HepG2 (cell line): ENCODE measurements around the gene SYCE3. TPM values are rescaled to one million over a fixed set of nuclear protein-coding genes. Genes with fewer than 3 reads are reported as not detected.

ENCODE experiments used
- DPF2 ChIP-seq: sonication (generic); formaldehyde crosslinking; IDR thresholded peaks from 2 replicates; pipeline ENCODE4 v1.4.0; 2020; ENCODE audit warnings: mild to moderate bottlenecking, low read depth, missing genetic modification reagents, borderline replicate concordance
- HDAC2 ChIP-seq: sonication (generic); formaldehyde crosslinking; IDR thresholded peaks from 2 replicates; pipeline ENCODE4 v1.4.0; 2020; ENCODE audit warnings: missing genetic modification reagents
- HNF4A ChIP-seq: sonication (generic); formaldehyde crosslinking; IDR thresholded peaks from 2 replicates; pipeline ENCODE4 v1.4.0; 2020; ENCODE audit warnings: missing genetic modification reagents
- HNRNPH1 ChIP-seq: fragments of 200-400 bp; formaldehyde crosslinking; optimal IDR thresholded peaks from 2 replicates; pipeline ENCODE3; 2017; ENCODE audit warnings: mild to moderate bottlenecking, low read depth, low read length
- ISL2 ChIP-seq: sonication (generic); formaldehyde crosslinking; IDR thresholded peaks from 2 replicates; pipeline ENCODE4 v1.5.0; 2020; ENCODE audit warnings: missing genetic modification reagents
- LCORL ChIP-seq, 2 experiments: fragments of 450-650 bp in 1 of 2; sonication (generic) in 1 of 2; formaldehyde crosslinking in 1 of 2; IDR thresholded peaks; 2 replicates each; pipeline versions ENCODE4 v1.5.0 to v1.6.1; 2017 to 2020; ENCODE audit warnings: antibody characterized with exemption in 1 of 2, missing genetic modification reagents in 1 of 2
- MAZ ChIP-seq, 2 experiments: sonication (generic) in 1 of 2; formaldehyde crosslinking in 1 of 2; IDR thresholded peaks; 2 replicates each; pipeline versions ENCODE4 v1.5.0 to v1.6.1; 2012 to 2020; ENCODE audit warnings: low read depth in 2 of 2, mild to moderate bottlenecking in 2 of 2, borderline replicate concordance in 1 of 2, improper control_type of control experiment in 1 of 2, low read length in 1 of 2, missing genetic modification reagents in 1 of 2, moderate library complexity in 1 of 2
- MXI1 ChIP-seq: IDR thresholded peaks from 3 replicates; pipeline ENCODE4 v1.6.1; 2012; ENCODE audit warnings: low read depth, low read length, inconsistent platforms, borderline replicate concordance
- MYC ChIP-seq: sonication (generic); formaldehyde crosslinking; IDR thresholded peaks from 2 replicates; pipeline ENCODE4 v1.9.0; 2021; ENCODE audit warnings: missing genetic modification reagents, borderline replicate concordance
- SETDB1 ChIP-seq: sonication (generic); formaldehyde crosslinking; IDR thresholded peaks from 2 replicates; pipeline ENCODE4 v1.5.1; 2020; ENCODE audit warnings: missing genetic modification reagents, mild to moderate bottlenecking, borderline replicate concordance
- SIX4 ChIP-seq: sonication (generic); formaldehyde crosslinking; IDR thresholded peaks from 2 replicates; pipeline ENCODE4 v1.4.0; 2020; ENCODE audit warnings: missing genetic modification reagents
- SNAPC4 ChIP-seq: sonication (generic); formaldehyde crosslinking; IDR thresholded peaks from 2 replicates; pipeline ENCODE4 v1.4.0; 2020; ENCODE audit warnings: mild to moderate bottlenecking, missing genetic modification reagents
- THAP11 ChIP-seq: IDR thresholded peaks from 2 replicates; pipeline ENCODE4 v1.6.1; 2016; ENCODE audit warnings: missing biosample characterization, missing genetic modification reagents
- ZKSCAN8 ChIP-seq: IDR thresholded peaks from 2 replicates; pipeline ENCODE4 v1.6.1; 2016; ENCODE audit warnings: borderline replicate concordance, missing genetic modification reagents, missing compliant biosample characterization
- ZNF234 ChIP-seq: sonication (generic); formaldehyde crosslinking; conservative IDR thresholded peaks from 2 replicates; pipeline ENCODE4 v1.5.1; 2020; ENCODE audit warnings: mild to moderate bottlenecking, missing genetic modification reagents
- ZNF333 ChIP-seq: sonication (generic); formaldehyde crosslinking; IDR thresholded peaks from 2 replicates; pipeline ENCODE4 v1.4.0; 2020; ENCODE audit warnings: mild to moderate bottlenecking, missing genetic modification reagents, borderline replicate concordance
- ZNF781 ChIP-seq: sonication (generic); formaldehyde crosslinking; IDR thresholded peaks from 2 replicates; pipeline ENCODE4 v1.5.1; 2020; ENCODE audit warnings: borderline replicate concordance, mild to moderate bottlenecking, missing genetic modification reagents; ENCODE audit errors: not compliant biosample characterization
- polyA plus RNA-seq, 8 experiments: library from polyadenylated mRNA; depleted of rRNA in 3 of 8; stranded (reverse) in 7 of 8; unstranded in 1 of 8; fragments of >200 nt; fragmentation: Illumina TruSeq in 4 of 8; extraction: Trizol in 4 of 8; gene quantifications; 2 replicates each; pipeline versions ENCODE4 v1.2.1 to v1.2.3, GENCODE V29; 2011 to 2016; ENCODE audit warnings: low read depth in 4 of 8, missing spikeins in 1 of 8, mixed read lengths in 1 of 8; ENCODE audit not compliant: insufficient read depth in 1 of 8
- total RNA-seq, 5 experiments: library from RNA; depleted of rRNA; stranded (reverse); fragments of >200 nt; fragmentation: Illumina TruSeq; extraction: Trizol; gene quantifications; 2 replicates each; pipeline ENCODE4 v1.2.3, GENCODE V29; 2016; ENCODE audit warnings: low read depth in 1 of 5
- TF ChIP-seq, protein P1 (sequence below): sonication (generic); formaldehyde crosslinking; IDR thresholded peaks from 2 replicates; pipeline ENCODE4 v1.5.1; 2020; ENCODE audit warnings: mild to moderate bottlenecking, missing genetic modification reagents, moderate library complexity

Gene SYCE3
- total and polyA plus RNA-seq, 2 of the 13 experiments (the other 11 are each of a cell fraction or from before 2014, with no cell fraction given): not detected

DNA sequence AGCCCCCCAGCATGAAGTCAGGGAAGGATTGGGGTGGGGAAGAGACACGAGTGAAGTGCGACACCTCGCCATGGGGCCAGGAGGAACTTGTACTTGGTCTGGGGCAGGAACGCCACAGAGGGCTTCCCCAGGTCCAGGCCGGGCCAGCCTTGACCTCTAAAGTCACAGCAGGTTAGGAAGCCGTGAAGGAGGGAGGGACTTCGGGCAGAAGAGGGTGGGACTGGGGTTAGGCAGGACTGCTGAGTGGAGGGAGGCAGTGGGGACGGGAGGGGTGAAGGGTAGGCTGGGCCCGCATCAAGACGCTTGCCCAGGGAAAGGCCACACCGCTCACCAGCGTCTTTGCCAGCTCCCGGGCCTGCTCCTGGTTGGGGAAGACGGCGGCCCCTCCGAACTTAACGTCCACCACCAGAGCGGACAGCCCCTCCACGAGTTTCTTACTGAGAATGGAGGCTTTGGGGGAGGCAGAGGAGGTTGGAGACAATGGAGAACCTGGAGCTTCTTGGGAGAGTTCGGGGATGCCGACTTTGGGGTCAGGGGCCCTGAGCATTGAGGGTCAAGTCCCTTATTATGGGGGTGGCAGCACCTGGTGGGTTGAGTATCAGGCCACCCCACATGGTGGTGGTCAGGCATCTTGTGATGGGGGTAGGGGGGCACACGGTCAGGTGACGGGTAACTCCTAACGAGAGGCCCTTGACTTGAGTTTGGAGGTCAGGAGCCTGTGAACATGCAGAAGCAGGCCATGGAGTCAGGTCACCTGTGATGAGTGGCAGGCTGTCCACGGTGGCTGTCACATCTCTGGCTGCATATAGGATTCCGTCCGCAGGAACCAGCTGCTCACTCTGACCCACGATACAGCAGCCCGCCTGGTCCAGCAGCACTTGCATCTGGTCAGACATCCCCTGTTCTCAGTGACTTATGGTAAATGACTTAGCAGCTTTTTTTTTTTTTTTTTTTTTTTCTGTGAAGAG, 35.6 kb downstream of the SYCE3 start (continued):
- TF ChIP-seq LCORL (IDR thresholded peaks at IDR 0.05) (no peak), LCORL (CRISPR knock-in tag; IDR thresholded peaks at IDR 0.05) (peak; percentile 30; the same call in 1 of the 2 replicates), ZNF781 (no peak), SNAPC4 (CRISPR knock-in tag) (peak; percentile 64; the same call in 1 of the 2 replicates), HDAC2 (CRISPR knock-in tag) (peak; percentile 32; the same call in 1 of the 2 replicates), ZNF234 (CRISPR knock-in tag) (no peak), SIX4 (CRISPR knock-in tag) (no peak), DPF2 (CRISPR knock-in tag) (peak; percentile 61; the same call in 1 of the 2 replicates), SETDB1 (no peak), ZNF333 (CRISPR knock-in tag) (peak; percentile 33; the same call in 1 of the 2 replicates), ISL2 (CRISPR knock-in tag) (no peak), HNRNPH1 (no peak), MXI1 (no peak; the same call in 2 of the 3 replicates), MYC (CRISPR knock-in tag) (no peak), MAZ (IDR thresholded peaks at IDR 0.05; ENCODE audit: borderline replicate concordance, low read depth, low read length) (no peak), MAZ (CRISPR knock-in tag; IDR thresholded peaks at IDR 0.05; ENCODE audit: low read depth) (0 out of 2 replicates have a peak, but pooled peaks have one; percentile 1), THAP11 (CRISPR knock-in tag) (peak; percentile 51; the same call in 1 of the 2 replicates), ZKSCAN8 (CRISPR knock-in tag) (no peak; the same call in 1 of the 2 replicates), HNF4A (CRISPR knock-in tag) (peak; percentile 27; the same call in 1 of the 2 replicates)
- TF ChIP-seq, protein P1, sequence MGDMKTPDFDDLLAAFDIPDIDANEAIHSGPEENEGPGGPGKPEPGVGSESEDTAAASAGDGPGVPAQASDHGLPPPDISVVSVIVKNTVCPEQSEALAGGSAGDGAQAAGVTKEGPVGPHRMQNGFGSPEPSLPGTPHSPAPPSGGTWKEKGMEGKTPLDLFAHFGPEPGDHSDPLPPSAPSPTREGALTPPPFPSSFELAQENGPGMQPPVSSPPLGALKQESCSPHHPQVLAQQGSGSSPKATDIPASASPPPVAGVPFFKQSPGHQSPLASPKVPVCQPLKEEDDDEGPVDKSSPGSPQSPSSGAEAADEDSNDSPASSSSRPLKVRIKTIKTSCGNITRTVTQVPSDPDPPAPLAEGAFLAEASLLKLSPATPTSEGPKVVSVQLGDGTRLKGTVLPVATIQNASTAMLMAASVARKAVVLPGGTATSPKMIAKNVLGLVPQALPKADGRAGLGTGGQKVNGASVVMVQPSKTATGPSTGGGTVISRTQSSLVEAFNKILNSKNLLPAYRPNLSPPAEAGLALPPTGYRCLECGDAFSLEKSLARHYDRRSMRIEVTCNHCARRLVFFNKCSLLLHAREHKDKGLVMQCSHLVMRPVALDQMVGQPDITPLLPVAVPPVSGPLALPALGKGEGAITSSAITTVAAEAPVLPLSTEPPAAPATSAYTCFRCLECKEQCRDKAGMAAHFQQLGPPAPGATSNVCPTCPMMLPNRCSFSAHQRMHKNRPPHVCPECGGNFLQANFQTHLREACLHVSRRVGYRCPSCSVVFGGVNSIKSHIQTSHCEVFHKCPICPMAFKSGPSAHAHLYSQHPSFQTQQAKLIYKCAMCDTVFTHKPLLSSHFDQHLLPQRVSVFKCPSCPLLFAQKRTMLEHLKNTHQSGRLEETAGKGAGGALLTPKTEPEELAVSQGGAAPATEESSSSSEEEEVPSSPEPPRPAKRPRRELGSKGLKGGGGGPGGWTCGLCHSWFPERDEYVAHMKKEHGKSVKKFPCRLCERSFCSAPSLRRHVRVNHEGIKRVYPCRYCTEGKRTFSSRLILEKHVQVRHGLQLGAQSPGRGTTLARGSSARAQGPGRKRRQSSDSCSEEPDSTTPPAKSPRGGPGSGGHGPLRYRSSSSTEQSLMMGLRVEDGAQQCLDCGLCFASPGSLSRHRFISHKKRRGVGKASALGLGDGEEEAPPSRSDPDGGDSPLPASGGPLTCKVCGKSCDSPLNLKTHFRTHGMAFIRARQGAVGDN (CRISPR knock-in tag): peak; percentile 5; the same call in 1 of the 2 replicates
